Neuronal stem cell (in vitro differentiated cells): ENCODE data around the gene SMAD4.

ENCODE experiments used
- DNase-seq: peaks from one replicate; pipeline ENCODE4 v3.0.0-alpha.2; 2013; ENCODE audit warnings: low spot score
- H2AFZ ChIP-seq: one replicate; pipeline ENCODE4 v1.6.1; 2013; ENCODE audit warnings: mild to moderate bottlenecking, low read length, inconsistent platforms
- H2AK5ac ChIP-seq: 2 replicates; pipeline ENCODE4 v1.6.1; 2013; ENCODE audit warnings: low read depth, mild to moderate bottlenecking, inconsistent platforms, low read length, moderate library complexity, mixed read lengths
- H2BK120ac ChIP-seq: 2 replicates; pipeline ENCODE4 v1.6.1; 2013; ENCODE audit warnings: low read depth, mild to moderate bottlenecking, inconsistent platforms, low read length, moderate library complexity, mixed read lengths
- H2BK12ac ChIP-seq: one replicate; pipeline ENCODE4 v1.6.1; 2013; ENCODE audit warnings: low read length, inconsistent platforms
- H2BK15ac ChIP-seq: 2 replicates; pipeline ENCODE4 v1.6.1; 2013; ENCODE audit warnings: mild to moderate bottlenecking, low read length, inconsistent platforms, mixed read lengths
- H2BK5ac ChIP-seq: one replicate; pipeline ENCODE4 v1.6.1; 2013; ENCODE audit warnings: inconsistent platforms, mild to moderate bottlenecking, low read length, moderate library complexity
- H3K14ac ChIP-seq: one replicate; pipeline ENCODE4 v1.6.1; 2013; ENCODE audit warnings: low read length, inconsistent platforms
- H3K18ac ChIP-seq: 2 replicates; pipeline ENCODE4 v1.6.1; 2013; ENCODE audit warnings: low read length, inconsistent platforms
- H3K23ac ChIP-seq: 2 replicates; pipeline ENCODE4 v1.6.1; 2013; ENCODE audit warnings: low read depth, mild to moderate bottlenecking, mixed read lengths, low read length, inconsistent platforms; ENCODE audit not compliant: poor library complexity
- H3K27ac ChIP-seq: replicated peaks from 3 replicates; pipeline ENCODE4 v1.5.1; 2013; ENCODE audit warnings: low read length, inconsistent platforms
- H3K27me3 ChIP-seq, 3 experiments: 2 replicates each; pipeline ENCODE4 v1.6.1; 2013; ENCODE audit warnings: low read length in 3 of 3, mild to moderate bottlenecking in 2 of 3, inconsistent platforms in 1 of 3, low read depth in 1 of 3, mixed read lengths in 1 of 3, moderate library complexity in 1 of 3; ENCODE audit not compliant: control insufficient read depth in 3 of 3, insufficient read depth in 3 of 3
- H3K36me3 ChIP-seq, 2 donors: replicated peaks in 1 of 2; 2 replicates each; pipeline ENCODE4 v1.6.1; 2013; ENCODE audit warnings: low read length in 2 of 2; ENCODE audit not compliant: control insufficient read depth in 2 of 2, insufficient read depth in 2 of 2
- H3K4ac ChIP-seq: 2 replicates; pipeline ENCODE4 v1.6.1; 2013; ENCODE audit warnings: inconsistent platforms, mild to moderate bottlenecking, low read length, moderate library complexity
- H3K4me1 ChIP-seq, 2 donors: 1 replicate in 1 of 2; 2 replicates in 1 of 2; pipeline ENCODE4 v1.6.1; 2013; ENCODE audit warnings: low read length in 2 of 2, low read depth in 1 of 2; ENCODE audit not compliant: control insufficient read depth in 2 of 2, insufficient read depth in 1 of 2
- H3K4me2 ChIP-seq: one replicate; pipeline ENCODE4 v1.6.1; 2013; ENCODE audit warnings: mild to moderate bottlenecking, low read length, inconsistent platforms; ENCODE audit not compliant: insufficient read depth, poor library complexity, severe bottlenecking
- H3K4me3 ChIP-seq, 2 donors: 2 replicates each; pipeline ENCODE4 v1.5.1; 2013; ENCODE audit warnings: low read length in 2 of 2, mild to moderate bottlenecking in 2 of 2, inconsistent platforms in 1 of 2, moderate library complexity in 1 of 2
- H3K79me1 ChIP-seq: one replicate; pipeline ENCODE4 v1.6.1; 2013; ENCODE audit warnings: low read depth, mild to moderate bottlenecking, inconsistent platforms, low read length, moderate library complexity
- H3K9ac ChIP-seq: one replicate; pipeline ENCODE4 v1.6.1; 2013; ENCODE audit warnings: mild to moderate bottlenecking, low read depth, low read length, inconsistent platforms; ENCODE audit not compliant: poor library complexity
- H3K9me3 ChIP-seq, 2 donors: replicated peaks in 1 of 2; 2 replicates each; pipeline versions ENCODE3 to v1.6.1; 2013; ENCODE audit warnings: low read length in 2 of 2, mild to moderate bottlenecking in 2 of 2, inconsistent platforms in 1 of 2, low read depth in 1 of 2, mixed read lengths in 1 of 2, moderate library complexity in 1 of 2; ENCODE audit not compliant: control insufficient read depth in 2 of 2, insufficient read depth in 1 of 2
- H4K8ac ChIP-seq: one replicate; pipeline ENCODE4 v1.6.1; 2013; ENCODE audit warnings: low read depth, mild to moderate bottlenecking, inconsistent platforms, low read length, moderate library complexity
- H4K91ac ChIP-seq: one replicate; pipeline ENCODE4 v1.6.1; 2013; ENCODE audit warnings: low read length, low read depth, mild to moderate bottlenecking, inconsistent platforms; ENCODE audit not compliant: poor library complexity
- WGBS, 2 donors: extraction: QIAGEN DNeasy Blood & Tissue Kit; methylation state at CpG; one replicate each; pipeline ENCODE4 v1.1.7; 2013; ENCODE audit warnings: missing lambda C conversion rate in 2 of 2, mixed read lengths in 1 of 2; ENCODE audit not compliant: insufficient read length in 2 of 2, insufficient replicate concordance in 1 of 2; ENCODE audit errors: extremely low coverage in 2 of 2; 5-methylcytosine and 5-hydroxymethylcytosine counted together

The SMAD4 gene

GRCh38 chr18:51132256-51132935, 102.4 kb downstream of the SMAD4 start:
- Histone ChIP-seq H3K14ac (no peak overlapping the region), H3K9me3 (peaks cover 0 to 1% of the 10 kb centered on the region in 2 donors), H3K4ac (no peak overlapping the region), H2BK120ac (no peak overlapping the region), H3K4me3 (no peak overlapping the region), H3K4me1 (peaks cover 0 to 2% of the 10 kb centered on the region in 2 donors), H4K91ac (no peak overlapping the region), H3K27ac (no peak overlapping the region), H2BK12ac (no peak overlapping the region), H3K18ac (no peak overlapping the region), H3K9ac (no peak overlapping the region), H3K23ac (no peak overlapping the region), H2BK5ac (no peak overlapping the region), H2AK5ac (no peak overlapping the region), H4K8ac (no peak overlapping the region), H2AFZ (no peak overlapping the region), H2BK15ac (no peak overlapping the region), H3K4me2 (no peak overlapping the region), H3K79me1 (no peaks in the 10 kb centered on the region), H3K27me3 (no peaks in the 10 kb centered on the region), H3K36me3 (no peaks in the 10 kb centered on the region)
- no peak for DNase-seq
- WGBS, 2 donors = no CpG with 5 or more reads among the region's 6 CpGs

- Histone ChIP-seq H2BK5ac (no peak overlapping the region), H3K18ac (no peak overlapping the region), H2AFZ (no peak overlapping the region), H2AK5ac (no peak overlapping the region), H3K4me3 (no peak overlapping the region), H3K79me1 (no peaks in the 10 kb centered on the region), H3K36me3 (no peaks in the 10 kb centered on the region), H2BK120ac (no peak overlapping the region), H3K9me3 (peaks cover 0 to 1% of the 10 kb centered on the region in 2 donors), H3K4me1 (peaks cover 0 to 4% of the 10 kb centered on the region in 2 donors), H2BK12ac (no peak overlapping the region), H4K8ac (no peak overlapping the region), H3K14ac (no peak overlapping the region), H3K4me2 (no peak overlapping the region), H3K27ac (no peak overlapping the region), H4K91ac (no peak overlapping the region), H3K9ac (no peak overlapping the region), H3K4ac (no peak overlapping the region), H3K27me3 (no peaks in the 10 kb centered on the region), H3K23ac (no peak overlapping the region), H2BK15ac (no peak overlapping the region)
- no CpG with 5 or more reads among the region's 12 CpGs for WGBS, 2 donors
- DNase-seq = no peak
Measured at GRCh38 chr18:51133580-51134160, 103.7 kb downstream of the SMAD4 start.
